GM10266 (cell line): Measurements from ENCODE around the gene MRPS24.

Source experiments
- DNase-seq: peaks from one replicate; pipeline ENCODE4 v3.0.0; 2012; ENCODE audit errors: extremely low spot score
- TF ChIP-seq, protein P1 (sequence below): IDR thresholded peaks from 2 replicates; pipeline ENCODE4 v1.5.1; 2012; ENCODE audit warnings: mild to moderate bottlenecking, low read depth; ENCODE audit not compliant: control insufficient read depth, insufficient read depth; ENCODE audit errors: missing control alignments

Gene MRPS24

DNA sequence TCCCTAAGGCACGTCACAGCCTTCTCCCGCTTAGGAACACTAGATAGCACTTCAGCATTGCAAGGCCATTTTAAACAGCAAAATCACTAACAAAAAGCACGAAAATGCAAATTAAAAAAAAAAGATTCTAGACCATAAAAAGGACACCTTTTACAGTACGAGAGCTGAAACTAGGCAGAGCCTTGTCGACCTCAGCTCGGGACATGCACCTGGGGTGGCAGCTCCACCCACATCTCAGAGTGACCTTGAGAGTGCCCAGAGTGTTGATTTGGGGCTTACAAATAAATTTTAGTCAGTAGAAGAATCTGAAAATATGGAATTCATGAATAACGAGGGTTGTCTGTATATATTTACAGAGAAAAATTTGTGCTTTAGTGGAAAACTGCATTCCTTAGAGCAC is 1.1 kb downstream of the MRPS24 start:
- DNase-seq, result no peak
- TF ChIP-seq, protein P1, sequence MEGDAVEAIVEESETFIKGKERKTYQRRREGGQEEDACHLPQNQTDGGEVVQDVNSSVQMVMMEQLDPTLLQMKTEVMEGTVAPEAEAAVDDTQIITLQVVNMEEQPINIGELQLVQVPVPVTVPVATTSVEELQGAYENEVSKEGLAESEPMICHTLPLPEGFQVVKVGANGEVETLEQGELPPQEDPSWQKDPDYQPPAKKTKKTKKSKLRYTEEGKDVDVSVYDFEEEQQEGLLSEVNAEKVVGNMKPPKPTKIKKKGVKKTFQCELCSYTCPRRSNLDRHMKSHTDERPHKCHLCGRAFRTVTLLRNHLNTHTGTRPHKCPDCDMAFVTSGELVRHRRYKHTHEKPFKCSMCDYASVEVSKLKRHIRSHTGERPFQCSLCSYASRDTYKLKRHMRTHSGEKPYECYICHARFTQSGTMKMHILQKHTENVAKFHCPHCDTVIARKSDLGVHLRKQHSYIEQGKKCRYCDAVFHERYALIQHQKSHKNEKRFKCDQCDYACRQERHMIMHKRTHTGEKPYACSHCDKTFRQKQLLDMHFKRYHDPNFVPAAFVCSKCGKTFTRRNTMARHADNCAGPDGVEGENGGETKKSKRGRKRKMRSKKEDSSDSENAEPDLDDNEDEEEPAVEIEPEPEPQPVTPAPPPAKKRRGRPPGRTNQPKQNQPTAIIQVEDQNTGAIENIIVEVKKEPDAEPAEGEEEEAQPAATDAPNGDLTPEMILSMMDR, result no peak

- DNase-seq, result no peak
- TF ChIP-seq, protein P1, result no peak
Measured at GRCh38 chr7:43865277-43865676, 4.0 kb downstream of the MRPS24 start.

- TF ChIP-seq, protein P1, result no peak
- no peak for DNase-seq
Measured at GRCh38 chr7:43864126-43864525, 5.2 kb downstream of the MRPS24 start.

DNA sequence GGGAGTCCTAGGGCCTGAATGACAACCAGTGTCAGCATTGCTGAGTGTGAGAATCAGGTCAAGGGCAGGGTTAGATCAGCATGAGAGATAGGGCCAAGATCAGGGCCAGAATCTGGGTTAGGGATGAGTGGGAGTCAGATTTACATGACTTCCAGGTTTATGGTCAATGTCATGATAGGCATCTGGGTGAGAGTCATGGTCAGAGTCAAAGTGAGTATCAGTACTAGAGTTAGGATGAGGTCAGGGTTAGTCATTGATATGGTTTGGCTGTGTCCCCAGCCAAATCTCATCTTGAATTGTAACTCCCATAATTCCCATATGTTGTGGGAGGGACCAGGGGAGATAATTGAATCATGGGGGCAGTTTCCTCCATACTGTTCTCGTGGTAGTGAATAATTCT is 12.3 kb downstream of the MRPS24 start:
- TF ChIP-seq, protein P1, result no peak
- no peak for DNase-seq

- no peak for DNase-seq
- TF ChIP-seq, protein P1, result no peak
Measured at GRCh38 chr7:43856316-43856715, 13.0 kb downstream of the MRPS24 start.

- TF ChIP-seq, protein P1, result no peak
- no peak for DNase-seq
Measured at GRCh38 chr7:43855176-43855575, 14.1 kb downstream of the MRPS24 start.

GRCh38 chr7:43851805-43852204 is 17.5 kb downstream of the MRPS24 start:
- TF ChIP-seq, protein P1, result no peak
- DNase-seq, result no peak
